ENCODE measurements around the gene ST3GAL2. TPM values are rescaled to one million over a fixed set of nuclear protein-coding genes. Genes with fewer than 3 reads are reported as not detected.
"Not testable (repeated sequence)": the region's sequence is repeated elsewhere in the genome, so short reads cannot be mapped to it uniquely, and the experiment has no call there.

Gene ST3GAL2
- total and polyA plus RNA-seq, 5 experiments from 2014 or later: 14.6 to 31.9 (median 23.4) TPM

DNA sequence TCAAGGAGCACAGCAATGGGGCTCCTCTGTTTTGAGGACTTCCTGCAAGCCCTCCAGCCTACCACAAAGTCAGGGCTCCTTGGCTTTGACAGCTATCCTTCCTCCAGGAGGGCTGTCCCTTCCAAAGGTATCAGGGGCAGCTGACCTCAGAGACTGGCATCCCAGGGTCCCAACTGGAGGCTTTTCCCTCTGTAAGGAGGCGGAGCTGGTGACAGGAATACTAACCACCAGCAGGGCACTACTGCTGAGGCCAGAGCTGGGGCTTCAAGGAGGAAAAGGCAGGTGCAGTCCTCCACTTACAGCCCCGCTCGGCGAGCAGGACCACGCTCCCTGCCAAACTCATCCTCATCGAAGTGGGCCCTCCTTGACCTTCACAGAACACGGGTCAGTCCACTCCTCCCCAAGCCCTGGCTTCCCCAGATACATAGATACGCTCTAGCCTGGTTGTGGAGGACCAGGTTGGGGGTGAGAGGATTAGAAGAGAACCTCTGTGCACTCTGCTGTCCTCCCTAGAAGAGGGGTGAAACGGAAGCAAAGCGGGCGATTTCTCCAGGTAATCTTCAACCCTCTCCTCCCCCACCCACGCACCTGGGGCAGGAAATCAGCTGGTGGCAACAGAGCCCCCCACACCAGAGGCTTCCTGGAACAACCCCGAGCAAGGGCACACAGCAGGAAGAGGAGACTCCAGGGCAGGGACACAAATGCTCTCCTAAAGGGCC is 20.5 kb downstream of the ST3GAL2 start:
- H3K4me3 Mint-ChIP-seq: peak overlapping the region; percentile 53 to 88 (median 81)
- POLR2A ChIA-PET: interaction anchor here (0.6 to 3.7 kb wide), 10 partner anchors 9 to 72 kb away, joined by 3 to 22 read pairs (median 4); partner anchors contain the start of genes DDX19A and ST3GAL2
- peak; percentile 60 to 73 for ATAC-seq

DNA sequence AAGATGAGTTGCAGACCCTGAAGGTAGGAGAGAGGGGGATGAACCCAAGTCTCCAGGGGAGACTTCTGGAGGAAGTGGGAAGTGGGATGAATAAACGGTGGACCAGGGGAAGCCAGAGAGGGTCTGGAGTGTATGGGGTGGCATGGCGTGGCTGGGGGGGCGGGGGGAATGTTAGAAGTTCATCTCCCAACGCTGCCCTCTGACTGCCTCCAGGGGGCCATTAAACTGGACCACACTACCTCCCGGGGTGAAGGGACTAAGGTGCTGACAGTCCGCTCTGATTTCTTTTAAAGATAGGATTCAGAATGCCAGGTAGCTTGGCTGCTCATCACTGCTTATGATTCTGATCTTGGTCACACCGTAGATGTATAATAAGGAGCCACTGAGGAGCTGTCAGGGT is 21.2 kb downstream of the ST3GAL2 start:
- Mint-ChIP-seq H3K27ac (peak overlapping the region; percentile 84 to 95 (median 93)), H3K36me3 (peaks cover 0 to 9% (median 0%) of the 10 kb centered on the region in 3 donors), H3K27me3 (no peaks in the 10 kb centered on the region), H3K9me3 (no peaks in the 10 kb centered on the region), H3K4me1 (peaks cover 34 to 72% (median 67%) of the 10 kb centered on the region in 4 donors), H3K4me3 (peak overlapping the region in 9 of 10 donors; percentile 12 to 87 (median 65))
- no peak for DNase-seq
- no peak for ATAC-seq
- POLR2A ChIA-PET: interaction anchor here (0.6 to 3.7 kb wide), 11 partner anchors 8 to 72 kb away, joined by 3 to 22 read pairs (median 4); partner anchors contain the start of genes DDX19A and ST3GAL2

More for the DNA sequence above, 20.5 kb downstream of the ST3GAL2 start:
- H3K36me3 Mint-ChIP-seq: peaks cover 0 to 15% (median 0%) of the 10 kb centered on the region in 3 donors
- DNase-seq: peak in 5 of 10 donors; percentile 30 to 68 (median 40)
- H3K4me1 Mint-ChIP-seq: peaks cover 37 to 79% (median 72%) of the 10 kb centered on the region in 4 donors
- no peaks in the 10 kb centered on the region for H3K27me3 Mint-ChIP-seq
- peak overlapping the region; percentile 85 to 95 (median 93) for H3K27ac Mint-ChIP-seq
- no peaks in the 10 kb centered on the region for H3K9me3 Mint-ChIP-seq

DNA sequence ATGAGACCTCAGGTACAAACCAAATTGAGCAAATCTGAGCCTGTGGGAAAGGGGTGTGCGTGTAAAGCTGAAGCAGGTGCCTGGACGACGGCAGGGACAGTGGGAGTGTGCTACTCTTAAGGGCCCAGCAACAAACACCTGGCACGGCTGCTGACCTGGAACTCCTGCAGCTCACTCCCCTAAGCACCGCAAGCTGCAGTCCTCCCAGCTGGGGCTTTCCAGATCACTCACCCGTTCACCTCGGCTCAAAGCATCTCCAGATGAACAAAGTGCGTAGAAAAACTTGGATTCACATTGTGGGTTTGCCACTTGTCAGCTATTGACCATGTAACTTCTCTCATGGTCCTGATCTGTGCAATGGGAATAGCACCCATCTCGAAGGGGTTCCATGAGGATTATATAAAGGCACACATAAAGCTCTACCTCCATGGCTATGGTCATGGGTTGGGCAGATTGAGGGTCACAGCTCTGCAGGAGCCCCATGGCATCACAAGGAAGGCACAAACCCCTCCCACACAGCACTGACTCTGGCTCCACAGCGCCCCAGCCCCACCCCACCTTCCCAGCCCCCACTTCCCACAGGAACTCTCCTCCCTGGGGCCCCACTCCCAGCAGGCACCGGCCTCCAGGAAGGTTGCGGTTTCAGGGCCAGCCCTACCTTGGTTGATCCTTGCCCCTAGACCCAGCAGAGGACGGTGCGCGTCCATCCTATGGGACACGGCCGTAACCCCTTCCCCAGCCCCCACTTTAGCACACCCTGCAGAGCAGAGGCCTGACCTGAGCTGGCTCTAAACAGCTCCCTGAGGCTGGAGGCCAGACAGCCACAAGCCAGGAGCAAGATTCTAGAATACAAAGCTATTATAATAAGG is 21.9 kb downstream of the ST3GAL2 start:
- POLR2A ChIA-PET: interaction anchor here (0.6 to 3.7 kb wide), 8 partner anchors 9 to 112 kb away, joined by 3 to 22 read pairs (median 4); partner anchors contain the start of gene ST3GAL2
- no peaks in the 10 kb centered on the region for H3K27me3 Mint-ChIP-seq
- peak overlapping the region in 8 of 10 donors; percentile 42 to 79 (median 64) for H3K4me3 Mint-ChIP-seq
- peak overlapping the region; percentile 83 to 95 (median 91) for H3K27ac Mint-ChIP-seq
- no peak for ATAC-seq
- peaks cover 0 to 13% (median 0%) of the 10 kb centered on the region in 3 donors for H3K36me3 Mint-ChIP-seq
- no peak for DNase-seq
- no peaks in the 10 kb centered on the region for H3K9me3 Mint-ChIP-seq
- peaks cover 29 to 65% (median 60%) of the 10 kb centered on the region in 4 donors for H3K4me1 Mint-ChIP-seq

DNA sequence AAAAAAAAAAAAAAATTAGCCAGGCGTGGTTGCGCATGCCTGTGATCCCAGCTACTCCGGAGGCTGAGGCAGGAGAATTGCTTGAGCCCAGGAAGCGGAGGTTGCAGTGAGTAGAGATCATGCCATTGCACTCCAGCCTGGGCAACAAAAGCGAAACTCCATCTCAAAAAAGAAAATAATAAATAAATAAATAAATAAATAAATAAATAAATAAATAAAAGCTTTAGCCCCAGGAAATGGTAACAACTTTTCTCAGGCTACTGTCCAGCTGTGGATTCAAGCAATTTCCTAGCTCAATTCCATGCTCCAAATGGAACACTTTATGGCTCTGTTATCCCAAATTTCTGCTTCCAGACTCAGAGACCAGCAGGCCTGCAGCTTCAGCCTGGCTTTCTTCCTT is 25.3 kb downstream of the ST3GAL2 start:
- H3K9me3 Mint-ChIP-seq: not testable (repeated sequence)

DNA sequence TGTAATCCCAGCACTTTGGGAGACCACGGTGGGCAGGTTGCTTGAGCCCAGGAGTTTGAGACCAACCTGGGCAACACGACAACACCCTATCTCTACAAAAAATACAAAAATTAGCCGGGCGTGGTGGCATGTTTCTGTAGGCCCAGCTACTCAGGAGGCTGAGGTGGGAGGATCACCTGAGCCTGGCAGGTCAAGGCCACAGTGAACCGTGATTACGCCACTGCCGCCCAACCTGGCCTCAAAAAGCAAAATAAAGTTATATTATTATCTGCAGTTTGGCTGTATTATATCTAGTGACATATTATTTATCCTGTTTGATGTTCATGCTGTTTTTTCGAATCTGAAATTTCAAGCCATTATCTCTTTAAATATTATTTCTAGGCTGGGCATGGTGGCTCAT is 26.5 kb downstream of the ST3GAL2 start:
- DNase-seq (no peak), ATAC-seq (no peak)
- Mint-ChIP-seq H3K27ac (peak overlapping the region in 5 of 10 donors; percentile 16 to 65 (median 46)), H3K4me3 (no peak overlapping the region), H3K9me3 (no peaks in the 10 kb centered on the region), H3K27me3 (no peaks in the 10 kb centered on the region), H3K4me1 (peaks cover 18 to 46% (median 40%) of the 10 kb centered on the region in 4 donors), H3K36me3 (peaks cover 0 to 18% (median 4%) of the 10 kb centered on the region in 3 donors)
- POLR2A ChIA-PET: no interaction called here

More for the DNA sequence above, 25.3 kb downstream of the ST3GAL2 start:
- Mint-ChIP-seq H3K27ac (peak overlapping the region in 1 of 10 donors; percentile 11), H3K4me1 (peaks cover 18 to 46% (median 41%) of the 10 kb centered on the region in 4 donors), H3K36me3 (peaks cover 0 to 18% (median 4%) of the 10 kb centered on the region in 3 donors)
- H3K27me3 Mint-ChIP-seq, DNase-seq, POLR2A ChIA-PET, H3K4me3 Mint-ChIP-seq, ATAC-seq: not testable (repeated sequence)

DNA sequence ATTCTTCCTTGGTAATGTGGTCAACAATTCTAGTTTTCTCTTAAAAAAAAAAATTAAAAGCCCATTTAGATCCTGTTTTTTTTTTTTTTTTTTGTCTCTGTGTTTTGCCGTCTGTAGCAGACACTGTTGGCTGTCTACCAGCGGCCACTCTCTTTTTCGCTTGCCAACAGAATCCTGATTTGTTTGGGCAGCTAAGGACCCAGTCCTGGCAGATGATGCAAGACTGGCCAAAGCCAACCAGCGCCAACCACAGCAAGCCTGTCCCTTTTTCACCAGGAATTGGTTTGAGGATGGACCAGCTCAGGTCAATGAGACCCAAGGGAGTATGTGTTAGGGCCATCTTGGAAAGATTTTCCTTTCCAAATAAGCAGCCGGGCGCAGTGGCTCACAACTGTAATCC is 28.2 kb downstream of the ST3GAL2 start:
- DNase-seq (no peak), ATAC-seq (no peak)
- peaks cover 0 to 18% (median 4%) of the 10 kb centered on the region in 3 donors for H3K36me3 Mint-ChIP-seq
- H3K9me3 Mint-ChIP-seq: no peaks in the 10 kb centered on the region
- peak overlapping the region in 1 of 10 donors; percentile 10 for H3K4me3 Mint-ChIP-seq
- peaks cover 18 to 47% (median 41%) of the 10 kb centered on the region in 4 donors for H3K4me1 Mint-ChIP-seq
- POLR2A ChIA-PET: interaction anchor here (0.6 to 1.9 kb wide), 3 partner anchors 15 to 33 kb away, joined by 3 to 6 read pairs (median 4); no protein-coding TSS in a partner anchor
- H3K27me3 Mint-ChIP-seq: no peaks in the 10 kb centered on the region
- H3K27ac Mint-ChIP-seq: peak overlapping the region in 7 of 10 donors; percentile 14 to 80 (median 48)

DNA sequence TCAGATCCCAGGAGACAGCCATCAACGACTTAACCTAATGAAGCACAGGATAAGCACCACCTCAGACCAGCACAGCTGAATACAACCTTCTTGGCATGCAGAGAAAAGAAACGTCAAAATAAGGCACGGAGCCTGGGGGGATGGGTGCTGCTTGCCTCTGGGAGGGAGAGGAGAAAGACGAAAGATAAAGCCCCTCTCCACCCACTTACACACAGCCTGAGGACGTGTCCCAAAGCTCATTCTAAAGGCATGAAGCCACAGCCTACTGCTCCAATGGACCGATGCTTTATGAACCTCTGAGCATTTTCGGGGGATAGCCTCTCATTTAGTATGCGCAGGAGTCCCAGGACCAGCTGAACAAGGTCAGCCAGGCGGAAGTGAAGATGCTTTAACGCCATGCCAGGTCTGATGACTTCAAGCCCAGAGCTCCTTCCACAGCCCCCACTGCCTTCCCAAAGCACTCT is 31.1 kb downstream of the ST3GAL2 start:
- H3K4me3 Mint-ChIP-seq: peak overlapping the region in 9 of 10 donors; percentile 14 to 74 (median 57)
- H3K27ac Mint-ChIP-seq: peak overlapping the region; percentile 60 to 96 (median 83)
- H3K27me3 Mint-ChIP-seq: no peaks in the 10 kb centered on the region
- H3K36me3 Mint-ChIP-seq: peaks cover 0 to 16% (median 4%) of the 10 kb centered on the region in 3 donors
- peaks cover 30 to 70% (median 66%) of the 10 kb centered on the region in 4 donors for H3K4me1 Mint-ChIP-seq
- POLR2A ChIA-PET: interaction anchor here (0.6 to 2.3 kb wide), 9 partner anchors 9 to 115 kb away, joined by 3 to 10 read pairs (median 4); partner anchors contain the start of genes COG4, FCSK and SF3B3
- DNase-seq (no peak), ATAC-seq (no peak)
- H3K9me3 Mint-ChIP-seq: no peaks in the 10 kb centered on the region

DNA sequence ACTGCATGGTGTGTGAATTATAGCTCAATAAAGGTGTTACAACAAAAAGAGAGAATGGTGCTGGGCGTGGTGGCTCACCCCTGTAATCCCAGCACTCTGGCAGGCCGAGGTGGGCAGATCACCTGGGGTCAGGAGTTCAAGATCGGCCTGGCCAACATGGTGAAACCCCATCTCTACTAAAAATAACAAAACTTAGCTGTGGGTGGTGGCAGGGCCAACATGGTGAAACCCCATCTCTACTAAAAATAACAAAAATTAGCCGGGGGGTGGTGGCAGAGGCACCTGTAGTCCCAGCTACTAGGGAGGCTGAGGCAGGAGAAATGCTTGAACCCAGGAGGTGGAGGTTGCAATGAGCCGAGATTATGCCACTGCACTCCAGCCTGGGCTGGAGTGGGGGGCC is 32.8 kb downstream of the ST3GAL2 start:
- not testable (repeated sequence) for H3K27me3 Mint-ChIP-seq, H3K9me3 Mint-ChIP-seq, ATAC-seq, H3K36me3 Mint-ChIP-seq, DNase-seq
- Mint-ChIP-seq H3K27ac (peak overlapping the region in 8 of 10 donors; percentile 34 to 75 (median 60)), H3K4me1 (peaks cover 34 to 82% (median 74%) of the 10 kb centered on the region in 4 donors), H3K4me3 (peak overlapping the region in 1 of 10 donors; percentile 34)
- POLR2A ChIA-PET: interaction anchor here (0.6 to 1.3 kb wide), 4 partner anchors 25 to 118 kb away, joined by 3 to 6 read pairs (median 4); no protein-coding TSS in a partner anchor

DNA sequence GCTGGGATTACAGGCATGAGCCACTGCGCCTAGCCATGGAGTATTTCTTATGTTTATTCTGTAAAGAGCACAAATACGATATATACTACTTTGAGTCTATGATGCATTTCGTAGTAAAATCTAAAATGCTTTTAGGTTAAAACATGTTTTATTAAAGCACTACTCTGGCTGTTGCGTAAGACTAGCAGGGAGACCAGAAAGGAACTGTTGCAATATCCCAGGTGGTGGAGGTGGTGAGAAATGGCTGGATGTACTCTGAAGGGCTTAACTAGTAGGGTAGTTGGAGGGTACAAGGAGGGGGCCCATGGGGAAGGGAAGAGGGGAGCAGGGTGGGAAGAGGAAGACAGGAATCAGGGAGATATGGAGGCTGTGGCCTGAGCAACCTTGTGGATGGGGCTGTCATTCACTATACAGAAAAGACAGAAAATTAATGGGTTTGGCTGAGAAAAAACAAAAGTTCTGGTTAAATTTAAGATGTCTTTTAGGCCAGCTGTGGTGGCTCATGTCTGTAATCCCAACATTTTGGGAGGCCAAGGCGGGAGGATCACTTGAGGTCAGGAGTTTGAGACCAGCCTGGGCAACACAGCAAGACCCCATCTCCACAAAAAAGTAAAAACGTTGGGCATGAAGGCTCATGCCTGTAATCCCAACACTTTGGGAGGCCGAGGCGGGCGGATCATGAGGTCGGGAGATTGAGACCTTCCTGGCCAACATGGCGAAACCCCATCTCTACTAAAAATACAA is 35.8 kb downstream of the ST3GAL2 start:
- Mint-ChIP-seq H3K36me3 (peaks cover 0 to 11% (median 0%) of the 10 kb centered on the region in 3 donors), H3K4me1 (peaks cover 34 to 72% (median 67%) of the 10 kb centered on the region in 4 donors), H3K4me3 (peak overlapping the region; percentile 5 to 86 (median 58)), H3K9me3 (no peaks in the 10 kb centered on the region), H3K27me3 (no peaks in the 10 kb centered on the region), H3K27ac (peak overlapping the region in 6 of 10 donors; percentile 9 to 94 (median 83))
- no peak for DNase-seq
- POLR2A ChIA-PET: interaction anchor here (1.2 kb wide), 1 partner anchor 22 kb away, joined by 5 read pairs; no protein-coding TSS in a partner anchor
- no peak for ATAC-seq

DNA sequence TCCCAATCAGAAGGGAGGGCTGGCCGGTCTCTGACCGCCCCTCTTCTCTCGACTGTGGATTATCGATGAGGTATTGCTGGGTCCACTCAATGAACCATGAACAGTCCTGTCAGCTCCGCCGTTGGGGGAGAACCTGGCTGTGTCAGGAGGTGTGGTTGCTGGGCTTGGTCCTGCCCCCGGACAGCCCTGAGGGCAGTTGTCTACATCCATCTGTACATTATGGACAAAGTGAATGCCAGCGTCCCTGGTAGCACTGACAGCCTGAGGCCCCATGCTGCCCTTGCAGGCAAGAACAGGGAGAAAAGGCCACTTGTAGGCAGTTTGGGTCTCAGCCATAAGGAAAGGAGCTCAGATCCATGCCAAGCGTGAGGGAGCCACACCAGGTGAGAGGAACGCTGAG is 38.9 kb downstream of the ST3GAL2 start:
- Mint-ChIP-seq H3K36me3 (peaks cover 0 to 16% (median 0%) of the 10 kb centered on the region in 3 donors), H3K4me1 (peaks cover 19 to 46% (median 38%) of the 10 kb centered on the region in 4 donors), H3K27me3 (no peaks in the 10 kb centered on the region), H3K4me3 (no peak overlapping the region), H3K9me3 (no peaks in the 10 kb centered on the region), H3K27ac (peak overlapping the region in 2 of 10 donors; percentile 43 to 76)
- no peak for ATAC-seq
- POLR2A ChIA-PET: interaction anchor here (0.6 kb wide), 1 partner anchor 361 kb away, joined by 3 read pairs; no protein-coding TSS in a partner anchor
- DNase-seq: no peak

DNA sequence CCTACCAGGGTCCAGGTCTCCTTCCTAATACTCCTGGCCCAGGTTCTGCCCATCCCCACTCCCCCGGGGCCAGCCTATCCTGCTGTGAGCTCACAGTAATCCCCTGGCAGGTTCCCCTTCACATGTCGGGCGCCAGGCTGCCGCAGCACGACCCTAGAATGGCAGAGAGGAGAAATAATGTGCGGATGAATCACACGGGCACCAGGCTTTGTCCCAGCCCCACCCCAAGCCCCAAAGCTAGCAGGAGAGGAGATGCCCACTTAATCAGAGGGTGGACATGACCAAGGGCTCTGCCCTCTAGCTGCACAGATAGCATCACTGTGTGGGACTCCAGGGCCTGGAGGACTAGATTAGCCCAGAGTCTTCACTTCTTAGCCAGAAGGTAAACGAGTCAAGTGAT is 39.5 kb downstream of the ST3GAL2 start:
- ATAC-seq: no peak
- Mint-ChIP-seq H3K4me3 (no peak overlapping the region), H3K9me3 (no peaks in the 10 kb centered on the region), H3K27me3 (no peaks in the 10 kb centered on the region), H3K27ac (peak overlapping the region in 1 of 10 donors; percentile 41), H3K36me3 (peaks cover 0 to 16% (median 0%) of the 10 kb centered on the region in 3 donors), H3K4me1 (peaks cover 18 to 40% (median 33%) of the 10 kb centered on the region in 4 donors)
- no peak for DNase-seq
- POLR2A ChIA-PET: interaction anchor here (0.6 to 0.8 kb wide), 2 partner anchors 18 to 362 kb away, joined by 3 to 4 read pairs; no protein-coding TSS in a partner anchor

Measured in naive thymus-derived CD8-positive, alpha-beta T cell (primary cell).